GM12891 (cell line): ENCODE data around the gene MCM9.

Experiments used
- POLR2AphosphoS5 ChIP-seq: IDR thresholded peaks from 2 replicates; pipeline ENCODE4 v1.6.1; 2011; ENCODE audit warnings: low read depth, low read length, control low read depth
- TAF1 ChIP-seq: IDR thresholded peaks from 2 replicates; pipeline ENCODE4 v1.6.1; 2011; ENCODE audit warnings: low read depth, low read length, control low read depth

GRCh38 chr6:118783931-118784550, 150.9 kb downstream of the MCM9 start:
- no peak for TF ChIP-seq TAF1
- no peak for TF ChIP-seq POLR2AphosphoS5
